ENCODE measurements around the gene UIMC1. TPM values are rescaled to one million over a fixed set of nuclear protein-coding genes. Genes with fewer than 3 reads are reported as not detected.

The UIMC1 gene
- total RNA-seq, 2 experiments from 2014 or later, result 42.7 to 78.5 TPM

DNA sequence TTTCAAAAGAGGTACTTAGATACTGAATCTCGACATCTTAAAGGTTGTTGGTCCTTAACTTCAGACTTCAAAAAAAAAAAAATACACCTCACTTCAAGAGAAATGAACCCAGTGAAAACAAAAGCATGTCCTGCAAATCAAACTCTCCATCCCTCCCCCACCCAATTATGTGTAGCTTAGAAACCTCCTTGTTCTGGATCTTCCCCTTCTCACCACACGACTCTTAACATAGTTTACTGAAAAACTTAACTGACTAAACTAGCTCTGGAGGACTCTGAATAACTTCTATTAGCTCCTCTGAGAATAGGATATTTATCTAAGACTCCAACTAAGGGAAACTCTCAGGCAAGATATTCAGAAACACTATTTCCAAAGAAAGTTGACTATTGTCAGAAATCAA lies 58.7 kb downstream of the UIMC1 start:
- intact Hi-C loops (cut with micrococcal nuclease; ENCODE audit: unreplicated experiment), result no loop called here
- no peak overlapping the region for H3K27ac ChIP-seq (ENCODE audit: low read depth, low read length, poor library complexity, severe bottlenecking)
- H4K20me1 ChIP-seq (ENCODE audit: insufficient read depth, low read length), result no peaks in the 10 kb centered on the region
- TF ChIP-seq EZH2phosphoT487 (IDR thresholded peaks at IDR 0.05; ENCODE audit: borderline replicate concordance, low read depth, low read length) (no peak), CTCF (conservative IDR thresholded peaks at IDR 0.05; ENCODE audit: low read length) (no peak)
- no peaks in the 10 kb centered on the region for H3K9me2 ChIP-seq (ENCODE audit: insufficient read depth, low read length)
- no peak for DNase-seq (ENCODE audit: low spot score)
- H3K79me2 ChIP-seq (ENCODE audit: insufficient read depth, low read depth, low read length), result no peaks in the 10 kb centered on the region
- no peaks in the 10 kb centered on the region for H3K4me1 ChIP-seq (ENCODE audit: insufficient read depth, low read length, poor library complexity, severe bottlenecking)
- no TSS peak for BruUV-seq (replicated peaks)
- H3K4me2 ChIP-seq (ENCODE audit: low read length), result no peak overlapping the region
- no peak overlapping the region for H2AFZ ChIP-seq (ENCODE audit: low read length)
- H3K36me3 ChIP-seq (ENCODE audit: insufficient read depth, low read length), result peaks cover 95% of the 10 kb centered on the region
- ChIA-PET POLR2A (interaction anchor here (0.6 to 1.0 kb wide), 3 partner anchors 23 to 72 kb away, joined by 3 to 6 read pairs (median 3); no protein-coding TSS in a partner anchor), CTCF (ENCODE audit: unreplicated experiment) (interaction anchor here (0.6 kb wide), 1 partner anchor 556 kb away, joined by 3 read pairs; no protein-coding TSS in a partner anchor)
- H3K9me3 ChIP-seq (ENCODE audit: low read length), result no peaks in the 10 kb centered on the region
- no peak overlapping the region for H3K4me3 ChIP-seq (ENCODE audit: low read depth, low read length, poor library complexity, severe bottlenecking)

DNA sequence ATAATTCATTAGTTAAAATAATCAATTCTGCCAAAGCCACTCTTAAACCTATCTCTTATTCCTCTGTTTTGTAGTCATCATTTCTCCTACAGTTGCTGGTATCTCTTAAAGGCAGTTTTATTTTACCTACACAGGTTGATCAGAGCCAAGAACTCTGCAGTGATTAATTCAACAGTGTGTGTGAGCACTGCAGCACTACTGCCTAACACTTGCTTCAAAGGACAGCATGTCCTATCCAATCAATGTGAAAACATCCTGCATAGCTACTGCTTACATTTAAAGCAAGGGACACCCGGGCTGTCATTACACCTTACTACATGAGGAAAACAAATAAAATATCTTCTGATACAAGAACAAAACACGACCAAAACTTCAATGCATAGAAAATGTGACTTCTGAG lies 62.3 kb downstream of the UIMC1 start:
- Histone ChIP-seq H3K4me1 (ENCODE audit: insufficient read depth, low read length, poor library complexity, severe bottlenecking) (no peaks in the 10 kb centered on the region), H3K27ac (ENCODE audit: low read depth, low read length, poor library complexity, severe bottlenecking) (no peak overlapping the region), H3K36me3 (ENCODE audit: insufficient read depth, low read length) (peaks cover 94% of the 10 kb centered on the region), H3K9me2 (ENCODE audit: insufficient read depth, low read length) (no peaks in the 10 kb centered on the region), H3K4me3 (ENCODE audit: low read depth, low read length, poor library complexity, severe bottlenecking) (no peak overlapping the region), H2AFZ (ENCODE audit: low read length) (no peak overlapping the region), H3K4me2 (ENCODE audit: low read length) (no peak overlapping the region), H4K20me1 (ENCODE audit: insufficient read depth, low read length) (no peaks in the 10 kb centered on the region), H3K79me2 (ENCODE audit: insufficient read depth, low read depth, low read length) (no peaks in the 10 kb centered on the region), H3K9me3 (ENCODE audit: low read length) (no peaks in the 10 kb centered on the region)
- BruUV-seq (replicated peaks), result no TSS peak
- no peak for DNase-seq (ENCODE audit: low spot score)
- intact Hi-C loops (cut with micrococcal nuclease; ENCODE audit: unreplicated experiment), result no loop called here
- CTCF ChIA-PET (ENCODE audit: unreplicated experiment), result no interaction called here
- POLR2A ChIA-PET, result no interaction called here
- no peak for TF ChIP-seq CTCF (conservative IDR thresholded peaks at IDR 0.05; ENCODE audit: low read length)
- TF ChIP-seq EZH2phosphoT487 (IDR thresholded peaks at IDR 0.05; ENCODE audit: borderline replicate concordance, low read depth, low read length), result no peak

- no peaks in the 10 kb centered on the region for H3K4me1 ChIP-seq (ENCODE audit: insufficient read depth, low read length, poor library complexity, severe bottlenecking)
- no peaks in the 10 kb centered on the region for H3K9me2 ChIP-seq (ENCODE audit: insufficient read depth, low read length)
- H3K36me3 ChIP-seq (ENCODE audit: insufficient read depth, low read length), result peaks cover 96% of the 10 kb centered on the region
- no peak for DNase-seq (ENCODE audit: low spot score)
- H3K4me2 ChIP-seq (ENCODE audit: low read length), result no peak overlapping the region
- no peaks in the 10 kb centered on the region for H3K9me3 ChIP-seq (ENCODE audit: low read length)
- H4K20me1 ChIP-seq (ENCODE audit: insufficient read depth, low read length), result no peaks in the 10 kb centered on the region
- TF ChIP-seq CTCF (conservative IDR thresholded peaks at IDR 0.05; ENCODE audit: low read length), result no peak
- no peak for TF ChIP-seq EZH2phosphoT487 (IDR thresholded peaks at IDR 0.05; ENCODE audit: borderline replicate concordance, low read depth, low read length)
- BruUV-seq (replicated peaks), result no TSS peak
- H3K79me2 ChIP-seq (ENCODE audit: insufficient read depth, low read depth, low read length), result no peaks in the 10 kb centered on the region
- ChIA-PET POLR2A (no interaction called here), CTCF (ENCODE audit: unreplicated experiment) (no interaction called here)
- no peak overlapping the region for H3K27ac ChIP-seq (ENCODE audit: low read depth, low read length, poor library complexity, severe bottlenecking)
- H2AFZ ChIP-seq (ENCODE audit: low read length), result no peak overlapping the region
- H3K4me3 ChIP-seq (ENCODE audit: low read depth, low read length, poor library complexity, severe bottlenecking), result no peak overlapping the region
- intact Hi-C loops (cut with micrococcal nuclease; ENCODE audit: unreplicated experiment), result no loop called here
These were observed 62.8 kb downstream of the UIMC1 start for GRCh38 chr5:176943816-176944215.
